Activated CD8-positive, alpha-beta T cell treated with anti-CD3 and anti-CD28 coated beads, Interleukin-2, amount 10 ng/mL, durations not matched to agents 7 days and 5 days (primary cell): ENCODE data around the gene OR4D1. TPM values are rescaled to one million over a fixed set of nuclear protein-coding genes. Genes with fewer than 3 reads are reported as not detected.
A peak's percentile ranks its signal among the peaks of the same experiment; 100 is the strongest.
"Not testable (repeated sequence)": the region's sequence is repeated elsewhere in the genome, so short reads cannot be mapped to it uniquely, and the experiment has no call there.

Experiments used
- ATAC-seq: fragments of 150-1000 bp; cut with Tn5 transposase; one replicate; pipeline ENCODE4 v1.10.0; 2021; ENCODE audit warnings: moderate library complexity
- CTCF ChIA-PET: fragments of 350-600 bp; sonication (Branson Sonifier 250); formaldehyde crosslinking; loops from one replicate; lab custom pipeline; 2021; ENCODE audit warnings: antibody characterized with exemption; lab: Charles Lee
- POLR2A ChIA-PET: fragments of 350-600 bp; sonication (Branson Sonifier 250); formaldehyde crosslinking; loops from one replicate; lab custom pipeline; 2021; ENCODE audit warnings: antibody characterized with exemption; lab: Charles Lee
- DNase-seq: peaks from one replicate; pipeline ENCODE4 v3.0.0-alpha.2; 2020
- H3K27ac Mint-ChIP-seq: one replicate; pipeline ENCODE4 v1.8.0; 2021; ENCODE audit warnings: mild to moderate bottlenecking, mixed read lengths
- H3K27me3 Mint-ChIP-seq: one replicate; pipeline ENCODE4 v1.8.0; 2021; ENCODE audit warnings: low read depth, mixed read lengths
- H3K36me3 Mint-ChIP-seq: one replicate; pipeline ENCODE4 v1.8.0; 2021; ENCODE audit warnings: low read depth, mixed read lengths
- H3K4me1 Mint-ChIP-seq: one replicate; pipeline ENCODE4 v1.8.0; 2021; ENCODE audit warnings: low read depth, mixed read lengths
- H3K4me3 Mint-ChIP-seq: one replicate; pipeline ENCODE4 v1.8.0; 2021; ENCODE audit warnings: mild to moderate bottlenecking, mixed read lengths
- H3K9me3 Mint-ChIP-seq: one replicate; pipeline ENCODE4 v1.8.0; 2022; ENCODE audit warnings: mixed read lengths; ENCODE audit not compliant: insufficient read depth
- total RNA-seq, 2 experiments: library from RNA; stranded (reverse); gene quantifications; one replicate each; pipeline ENCODE4 v1.2.3, GENCODE V29; 2021

OR4D1 gene
- total RNA-seq, 2 experiments from 2014 or later, result 0.50 TPM

GRCh38 chr17:58119491-58119890 lies 28.7 kb upstream of the OR4D1 start:
- ATAC-seq (no peak), DNase-seq (no peak)
- peaks cover 4% of the 10 kb centered on the region for H3K4me1 Mint-ChIP-seq
- peaks cover 10% of the 10 kb centered on the region for H3K27me3 Mint-ChIP-seq
- POLR2A ChIA-PET, result no interaction called here
- CTCF ChIA-PET, result interaction anchor here (0.5 to 8.1 kb wide), 4 partner anchors 52 to 85 kb away, joined by 3 to 90 read pairs (median 3); no protein-coding TSS in a partner anchor
- no peaks in the 10 kb centered on the region for H3K36me3 Mint-ChIP-seq
- no peak overlapping the region for H3K27ac Mint-ChIP-seq
- H3K4me3 Mint-ChIP-seq, result no peak overlapping the region
- H3K9me3 Mint-ChIP-seq, result no peaks in the 10 kb centered on the region

- H3K9me3 Mint-ChIP-seq, result no peaks in the 10 kb centered on the region
- ChIA-PET CTCF (interaction anchor here (0.5 to 8.1 kb wide), 4 partner anchors 51 to 86 kb away, joined by 3 to 90 read pairs (median 3); no protein-coding TSS in a partner anchor), POLR2A (no interaction called here)
- DNase-seq (peak; percentile 80), ATAC-seq (peak; percentile 69)
- H3K27ac Mint-ChIP-seq, result no peak overlapping the region
- peaks cover 10% of the 10 kb centered on the region for H3K27me3 Mint-ChIP-seq
- peaks cover 4% of the 10 kb centered on the region for H3K4me1 Mint-ChIP-seq
- H3K4me3 Mint-ChIP-seq, result no peak overlapping the region
- no peaks in the 10 kb centered on the region for H3K36me3 Mint-ChIP-seq
These were observed 27.9 kb upstream of the OR4D1 start for GRCh38 chr17:58120195-58120822.

GRCh38 chr17:58121925-58122324 lies 26.3 kb upstream of the OR4D1 start:
- ChIA-PET POLR2A (no interaction called here), CTCF (interaction anchor here (0.6 to 8.1 kb wide), 16 partner anchors 9 to 242 kb away, joined by 3 to 90 read pairs (median 4); partner anchors contain the start of gene MKS1)
- Mint-ChIP-seq H3K27ac (no peak overlapping the region), H3K27me3 (peaks cover 13% of the 10 kb centered on the region), H3K9me3 (no peaks in the 10 kb centered on the region), H3K4me3 (no peak overlapping the region), H3K36me3 (no peaks in the 10 kb centered on the region), H3K4me1 (peaks cover 4% of the 10 kb centered on the region)
- ATAC-seq (peak; percentile 75), DNase-seq (peak; percentile 58)

GRCh38 chr17:58127846-58128245 lies 20.3 kb upstream of the OR4D1 start:
- Mint-ChIP-seq H3K4me3 (no peak overlapping the region), H3K4me1 (no peaks in the 10 kb centered on the region), H3K27me3 (peaks cover 11% of the 10 kb centered on the region), H3K36me3 (no peaks in the 10 kb centered on the region), H3K9me3 (no peaks in the 10 kb centered on the region), H3K27ac (no peak overlapping the region)
- ATAC-seq (no peak), DNase-seq (no peak)
- ChIA-PET CTCF (interaction anchor here (0.9 to 8.1 kb wide), 3 partner anchors 44 to 884 kb away, joined by 3 to 90 read pairs (median 7); no protein-coding TSS in a partner anchor), POLR2A (no interaction called here)

- CTCF ChIA-PET, POLR2A ChIA-PET: not testable (repeated sequence)
These were observed 15.5 kb upstream of the OR4D1 start for GRCh38 chr17:58132697-58133096.

GRCh38 chr17:58136669-58137279 lies 11.4 kb upstream of the OR4D1 start:
- H3K4me3 Mint-ChIP-seq, result no peak overlapping the region
- H3K9me3 Mint-ChIP-seq, result no peaks in the 10 kb centered on the region
- peaks cover 23% of the 10 kb centered on the region for H3K27me3 Mint-ChIP-seq
- no peak for DNase-seq
- H3K27ac Mint-ChIP-seq, result no peak overlapping the region
- ChIA-PET POLR2A (interaction anchor here (1.0 kb wide), 1 partner anchor 36 kb away, joined by 3 read pairs; no protein-coding TSS in a partner anchor), CTCF (interaction anchor here (1.2 to 2.2 kb wide), 2 partner anchors 18 to 36 kb away, joined by 4 to 8 read pairs; no protein-coding TSS in a partner anchor)
- no peaks in the 10 kb centered on the region for H3K36me3 Mint-ChIP-seq
- peaks cover 3% of the 10 kb centered on the region for H3K4me1 Mint-ChIP-seq
- no peak for ATAC-seq

More at GRCh38 chr17:58132697-58133096, 15.5 kb upstream of the OR4D1 start:
- not testable (repeated sequence) for H3K9me3 Mint-ChIP-seq, H3K4me1 Mint-ChIP-seq, ATAC-seq, H3K4me3 Mint-ChIP-seq, H3K27ac Mint-ChIP-seq, H3K36me3 Mint-ChIP-seq, DNase-seq
- peaks cover 23% of the 10 kb centered on the region for H3K27me3 Mint-ChIP-seq

GRCh38 chr17:58141505-58141904 lies 6.7 kb upstream of the OR4D1 start:
- H3K27me3 Mint-ChIP-seq, result peaks cover 24% of the 10 kb centered on the region
- ATAC-seq (no peak), DNase-seq (no peak)
- peaks cover 21% of the 10 kb centered on the region for H3K9me3 Mint-ChIP-seq
- peaks cover 14% of the 10 kb centered on the region for H3K36me3 Mint-ChIP-seq
- POLR2A ChIA-PET, result no interaction called here
- peaks cover 3% of the 10 kb centered on the region for H3K4me1 Mint-ChIP-seq
- CTCF ChIA-PET, result interaction anchor here (1.3 kb wide), 1 partner anchor 12 kb away, joined by 3 read pairs; no protein-coding TSS in a partner anchor
- no peak overlapping the region for H3K27ac Mint-ChIP-seq
- no peak overlapping the region for H3K4me3 Mint-ChIP-seq

GRCh38 chr17:58143335-58143734 lies 4.8 kb upstream of the OR4D1 start:
- H3K4me1 Mint-ChIP-seq, H3K4me3 Mint-ChIP-seq, H3K27ac Mint-ChIP-seq, ATAC-seq, POLR2A ChIA-PET, CTCF ChIA-PET, DNase-seq: not testable (repeated sequence)
- peaks cover 25% of the 10 kb centered on the region for H3K27me3 Mint-ChIP-seq
- peaks cover 14% of the 10 kb centered on the region for H3K36me3 Mint-ChIP-seq
- peaks cover 21% of the 10 kb centered on the region for H3K9me3 Mint-ChIP-seq

- H3K27me3 Mint-ChIP-seq, result peaks cover 34% of the 10 kb centered on the region
- H3K4me3 Mint-ChIP-seq, result no peak overlapping the region
- POLR2A ChIA-PET, result no interaction called here
- ATAC-seq (no peak), DNase-seq (no peak)
- H3K9me3 Mint-ChIP-seq, result peaks cover 21% of the 10 kb centered on the region
- H3K36me3 Mint-ChIP-seq, result peaks cover 14% of the 10 kb centered on the region
- no peak overlapping the region for H3K27ac Mint-ChIP-seq
- CTCF ChIA-PET, result no interaction called here
- no peaks in the 10 kb centered on the region for H3K4me1 Mint-ChIP-seq
These were observed 3.4 kb upstream of the OR4D1 start for GRCh38 chr17:58144801-58145200.

- POLR2A ChIA-PET, result interaction anchor here (0.8 kb wide), 1 partner anchor 10 kb away, joined by 3 read pairs; no protein-coding TSS in a partner anchor
- Mint-ChIP-seq H3K27ac (no peak overlapping the region), H3K4me3 (no peak overlapping the region), H3K9me3 (peaks cover 23% of the 10 kb centered on the region), H3K27me3 (peaks cover 38% of the 10 kb centered on the region), H3K36me3 (peaks cover 14% of the 10 kb centered on the region), H3K4me1 (peaks cover 21% of the 10 kb centered on the region)
- CTCF ChIA-PET, result interaction anchor here (1.0 kb wide), 1 partner anchor 24 kb away, joined by 3 read pairs; no protein-coding TSS in a partner anchor
- DNase-seq, result no peak
- no peak for ATAC-seq
These were observed 425 bp downstream of the OR4D1 start for GRCh38 chr17:58148609-58149008.

GRCh38 chr17:58150394-58150793 lies 2.2 kb downstream of the OR4D1 start:
- CTCF ChIA-PET, result interaction anchor here (0.9 to 1.3 kb wide), 2 partner anchors 20 to 23 kb away, joined by 3 to 6 read pairs; no protein-coding TSS in a partner anchor
- peaks cover 37% of the 10 kb centered on the region for H3K4me1 Mint-ChIP-seq
- POLR2A ChIA-PET, result no interaction called here
- no peak overlapping the region for H3K4me3 Mint-ChIP-seq
- peaks cover 33% of the 10 kb centered on the region for H3K27me3 Mint-ChIP-seq
- H3K36me3 Mint-ChIP-seq, result peaks cover 11% of the 10 kb centered on the region
- ATAC-seq (no peak), DNase-seq (no peak)
- H3K9me3 Mint-ChIP-seq, result peaks cover 17% of the 10 kb centered on the region
- H3K27ac Mint-ChIP-seq, result no peak overlapping the region
